GM19467 (cell line): Measurements from ENCODE around the gene CCR6.
A peak's percentile ranks its signal among the peaks of the same experiment; 100 is the strongest.

Experiments
- ATAC-seq: cut with Tn5 transposase; IDR thresholded peaks from one replicate; pipeline ENCODE4 v1.9.1; 2021; ENCODE audit warnings: mild to moderate bottlenecking, moderate library complexity; ENCODE audit not compliant: unreplicated experiment

The CCR6 gene

GRCh38 chr6:167097770-167098169, 25.1 kb upstream of the CCR6 start:
- ATAC-seq, result no peak

- no peak for ATAC-seq
Observed at GRCh38 chr6:167098825-167099225, 24.1 kb upstream of the CCR6 start.

GRCh38 chr6:167099707-167100106, 23.2 kb upstream of the CCR6 start:
- no peak for ATAC-seq

- no peak for ATAC-seq
Observed at GRCh38 chr6:167100241-167100674, 22.6 kb upstream of the CCR6 start.

GRCh38 chr6:167102318-167102717, 20.6 kb upstream of the CCR6 start:
- ATAC-seq, result no peak

- ATAC-seq, result peak; percentile 94
Observed at GRCh38 chr6:167103041-167103891, 19.6 kb upstream of the CCR6 start.

GRCh38 chr6:167104388-167104787, 18.5 kb upstream of the CCR6 start:
- ATAC-seq, result no peak

GRCh38 chr6:167105060-167105459, 17.8 kb upstream of the CCR6 start:
- no peak for ATAC-seq

GRCh38 chr6:167106406-167106805, 16.5 kb upstream of the CCR6 start:
- ATAC-seq, result no peak

GRCh38 chr6:167107787-167108186, 15.1 kb upstream of the CCR6 start:
- no peak for ATAC-seq

GRCh38 chr6:167108278-167108677, 14.6 kb upstream of the CCR6 start:
- no peak for ATAC-seq

GRCh38 chr6:167109651-167110050, 13.2 kb upstream of the CCR6 start:
- no peak for ATAC-seq

- no peak for ATAC-seq
Observed at GRCh38 chr6:167111597-167111996, 11.3 kb upstream of the CCR6 start.

- ATAC-seq, result no peak
Observed at GRCh38 chr6:167112421-167112820, 10.5 kb upstream of the CCR6 start.

- peak; percentile 40 for ATAC-seq
Observed at GRCh38 chr6:167113047-167113754, 9.7 kb upstream of the CCR6 start.

- peak; percentile 87 for ATAC-seq
Observed at GRCh38 chr6:167113935-167114910, 8.7 kb upstream of the CCR6 start.

GRCh38 chr6:167115054-167115453, 7.8 kb upstream of the CCR6 start:
- ATAC-seq, result no peak

GRCh38 chr6:167116109-167116837, 6.6 kb upstream of the CCR6 start:
- no peak for ATAC-seq

GRCh38 chr6:167116838-167117228, 6.1 kb upstream of the CCR6 start:
- ATAC-seq, result no peak

GRCh38 chr6:167118006-167118405, 4.9 kb upstream of the CCR6 start:
- ATAC-seq, result no peak
